Panc1 (cell line): ENCODE measurements around the gene SLIT3. TPM values are rescaled to one million over a fixed set of nuclear protein-coding genes. Genes with fewer than 3 reads are reported as not detected.

Experiments used
- ATAC-seq: fragments of 200-7000 bp; cut with Tn5 transposase; 2 replicates; pipeline ENCODE4 v1.9.1; 2020; ENCODE audit warnings: mild to moderate bottlenecking, moderate library complexity
- BruUV-seq: library from RNA; stranded (reverse); fragments of 400-500 nt; replicated peaks from 2 replicates; lab custom pipeline; 2021; lab: Mats Ljungman, UMichigan
- CTCF ChIA-PET: fragments of 300-600 bp; sonication (Branson Sonifier 250); formaldehyde crosslinking; loops from one replicate; lab custom pipeline; 2022; ENCODE audit warnings: antibody characterized with exemption; lab: Charles Lee
- POLR2A ChIA-PET: fragments of 300-600 bp; sonication (Branson Sonifier 250); formaldehyde crosslinking; loops from one replicate; lab custom pipeline; 2022; ENCODE audit warnings: antibody characterized with exemption; lab: Charles Lee
- DNase-seq: peaks from one replicate; pipeline ENCODE4 v3.0.0-alpha.2; 2010; ENCODE audit warnings: low read depth, low spot score
- H3K27ac ChIP-seq: 2 replicates; pipeline ENCODE4 v1.5.1; 2011; ENCODE audit warnings: mild to moderate bottlenecking, low read length, inconsistent platforms
- H3K27me3 ChIP-seq: fragments of 200-500 bp; sonication (Bioruptor generic); 2 replicates; pipeline ENCODE4 v1.6.0; 2014; ENCODE audit warnings: low read length, inconsistent platforms; ENCODE audit not compliant: control insufficient read depth, insufficient read depth
- H3K36me3 ChIP-seq: fragments of 200-500 bp; sonication (Bioruptor generic); 2 replicates; pipeline ENCODE4 v1.5.1; 2014; ENCODE audit warnings: inconsistent platforms, mild to moderate bottlenecking, low read length, moderate library complexity; ENCODE audit not compliant: control insufficient read depth, insufficient read depth
- H3K4me1 ChIP-seq: 2 replicates; pipeline ENCODE4 v1.5.1; 2011; ENCODE audit warnings: inconsistent platforms, mild to moderate bottlenecking, low read length, moderate library complexity; ENCODE audit not compliant: control insufficient read depth, insufficient read depth
- H3K4me3 ChIP-seq, 2 experiments: 2 replicates each; pipeline ENCODE4 v1.5.1; 2011 to 2012; ENCODE audit warnings: low read depth in 2 of 2, low read length in 2 of 2, mild to moderate bottlenecking in 2 of 2, inconsistent platforms in 1 of 2, moderate library complexity in 1 of 2
- H3K9me3 ChIP-seq: fragments of 200-500 bp; sonication (Bioruptor generic); 2 replicates; pipeline ENCODE4 v1.5.1; 2014; ENCODE audit warnings: low read depth, mild to moderate bottlenecking, inconsistent platforms, low read length, moderate library complexity; ENCODE audit not compliant: control insufficient read depth, insufficient read depth
- CTCF ChIP-seq: fragments of 450-650 bp; IDR thresholded peaks from 2 replicates; pipeline ENCODE4 v1.5.1; 2017; ENCODE audit warnings: mild to moderate bottlenecking
- POLR2AphosphoS5 ChIP-seq: IDR thresholded peaks from 2 replicates; pipeline ENCODE4 v1.6.1; 2012; ENCODE audit warnings: mild to moderate bottlenecking, low read depth, low read length, moderate library complexity
- REST ChIP-seq, 2 experiments: IDR thresholded peaks; 2 replicates each; pipeline ENCODE4 v1.6.1; 2011 to 2012; ENCODE audit warnings: low read depth in 2 of 2, control low read depth in 1 of 2, low read length in 1 of 2, mild to moderate bottlenecking in 1 of 2, moderate library complexity in 1 of 2; ENCODE audit not compliant: insufficient read depth in 1 of 2
- SIN3A ChIP-seq: IDR thresholded peaks from 2 replicates; pipeline ENCODE4 v1.6.1; 2012; ENCODE audit warnings: low read depth, mild to moderate bottlenecking, low read length, moderate library complexity, borderline replicate concordance; ENCODE audit not compliant: insufficient read depth
- TCF7L2 ChIP-seq: IDR thresholded peaks from 2 replicates; pipeline ENCODE4 v1.6.1; 2011; ENCODE audit warnings: mild to moderate bottlenecking, low read depth, low read length, inconsistent platforms
- in situ Hi-C: cut with HindIII; loops from 2 replicates; pipeline ENCODE4 v1.10.0; 2016; ENCODE audit warnings: low sequenced_read_pairs, low pct_unique_long_range_greater_than_20kb
- intact Hi-C: fragments of 100-400 bp; cut with micrococcal nuclease; formaldehyde crosslinking; loops from one replicate; pipeline ENCODE4 v1.10.0; 2022; ENCODE audit not compliant: unreplicated experiment
- total RNA-seq: library from RNA; stranded (reverse); gene quantifications from one replicate; pipeline ENCODE4 v1.2.1, GENCODE V29; 2021; ENCODE audit not compliant: unreplicated experiment

SLIT3 gene
- total RNA-seq, 1 experiment from 2014 or later: 26.4 TPM

GRCh38 chr5:168925160-168925559 lies 375.8 kb downstream of the SLIT3 start:
- DNase-seq: no peak
- intact Hi-C loops: no loop called here
- Histone ChIP-seq H3K9me3 (no peaks in the 10 kb centered on the region), H3K36me3 (no peaks in the 10 kb centered on the region), H3K4me3 (no peak overlapping the region), H3K27ac (no peak overlapping the region), H3K4me1 (no peaks in the 10 kb centered on the region), H3K27me3 (peaks cover 2% of the 10 kb centered on the region)
- no peak for TF ChIP-seq REST (IDR thresholded peaks at IDR 0.05; ENCODE audit: insufficient read depth in 1 of 2, low read depth in 2 of 2, low read length in 1 of 2)
- TF ChIP-seq POLR2AphosphoS5: no peak
- no peak for TF ChIP-seq SIN3A
- TF ChIP-seq CTCF: no peak
- no peak for TF ChIP-seq TCF7L2
- CTCF ChIA-PET: no interaction called here
- no TSS peak for BruUV-seq
- in situ Hi-C loops: no loop called here
- ATAC-seq: no peak
- POLR2A ChIA-PET: interaction anchor here (0.6 kb wide), 1 partner anchor 83 kb away, joined by 4 read pairs; no protein-coding TSS in a partner anchor

- in situ Hi-C loops: no loop called here
- H3K9me3 ChIP-seq: no peaks in the 10 kb centered on the region
- no TSS peak for BruUV-seq
- ATAC-seq: no peak
- peaks cover 8% of the 10 kb centered on the region for H3K27me3 ChIP-seq
- ChIA-PET POLR2A (interaction anchor here (0.5 kb wide), 1 partner anchor 129 kb away, joined by 3 read pairs; no protein-coding TSS in a partner anchor), CTCF (no interaction called here)
- no peaks in the 10 kb centered on the region for H3K4me1 ChIP-seq
- no peaks in the 10 kb centered on the region for H3K36me3 ChIP-seq
- H3K4me3 ChIP-seq: no peak overlapping the region
- H3K27ac ChIP-seq: no peak overlapping the region
- intact Hi-C loops: no loop called here
- TF ChIP-seq CTCF: no peak
- TF ChIP-seq TCF7L2: no peak
- no peak for TF ChIP-seq SIN3A
- TF ChIP-seq POLR2AphosphoS5: no peak
- no peak for TF ChIP-seq REST (IDR thresholded peaks at IDR 0.05; ENCODE audit: insufficient read depth in 1 of 2, low read depth in 2 of 2, low read length in 1 of 2)
- DNase-seq: no peak
These were observed 379.6 kb downstream of the SLIT3 start for GRCh38 chr5:168921147-168921866.
